MM.1S (cell line): Measurements from ENCODE around the gene KCNMA1.

ENCODE experiments used
- CTCF ChIP-seq: fragments of 300-600 bp; sonication (generic); IDR thresholded peaks from 2 replicates; pipeline ENCODE4 v1.5.1; 2016; ENCODE audit warnings: antibody characterized with exemption, low read length, mixed read lengths
- EZH2 ChIP-seq: fragments of 300-600 bp; sonication (generic); optimal IDR thresholded peaks from 2 replicates; pipeline ENCODE3; 2017; ENCODE audit warnings: low read depth, mild to moderate bottlenecking, antibody characterized with exemption, low read length, mixed read lengths
- EZH2phosphoT487 ChIP-seq: fragments of 300-600 bp; sonication (generic); IDR thresholded peaks from 2 replicates; pipeline ENCODE4 v1.6.1; 2018; ENCODE audit warnings: antibody characterized with exemption, low read length

GRCh38 chr10:77348751-77349150 lies 288.9 kb downstream of the KCNMA1 start:
- TF ChIP-seq CTCF (no peak), EZH2 (no peak), EZH2phosphoT487 (no peak)
